Measurements from ENCODE around the gene CCL25. TPM values are rescaled to one million over a fixed set of nuclear protein-coding genes. Genes with fewer than 3 reads are reported as not detected.
A peak's percentile ranks its signal among the peaks of the same experiment; 100 is the strongest.

CCL25 gene
- total and polyA plus RNA-seq, 9 of the 15 experiments (the other 6 are each of a cell fraction or from before 2014, with no cell fraction given): 0.15 TPM; not detected in 8

DNA sequence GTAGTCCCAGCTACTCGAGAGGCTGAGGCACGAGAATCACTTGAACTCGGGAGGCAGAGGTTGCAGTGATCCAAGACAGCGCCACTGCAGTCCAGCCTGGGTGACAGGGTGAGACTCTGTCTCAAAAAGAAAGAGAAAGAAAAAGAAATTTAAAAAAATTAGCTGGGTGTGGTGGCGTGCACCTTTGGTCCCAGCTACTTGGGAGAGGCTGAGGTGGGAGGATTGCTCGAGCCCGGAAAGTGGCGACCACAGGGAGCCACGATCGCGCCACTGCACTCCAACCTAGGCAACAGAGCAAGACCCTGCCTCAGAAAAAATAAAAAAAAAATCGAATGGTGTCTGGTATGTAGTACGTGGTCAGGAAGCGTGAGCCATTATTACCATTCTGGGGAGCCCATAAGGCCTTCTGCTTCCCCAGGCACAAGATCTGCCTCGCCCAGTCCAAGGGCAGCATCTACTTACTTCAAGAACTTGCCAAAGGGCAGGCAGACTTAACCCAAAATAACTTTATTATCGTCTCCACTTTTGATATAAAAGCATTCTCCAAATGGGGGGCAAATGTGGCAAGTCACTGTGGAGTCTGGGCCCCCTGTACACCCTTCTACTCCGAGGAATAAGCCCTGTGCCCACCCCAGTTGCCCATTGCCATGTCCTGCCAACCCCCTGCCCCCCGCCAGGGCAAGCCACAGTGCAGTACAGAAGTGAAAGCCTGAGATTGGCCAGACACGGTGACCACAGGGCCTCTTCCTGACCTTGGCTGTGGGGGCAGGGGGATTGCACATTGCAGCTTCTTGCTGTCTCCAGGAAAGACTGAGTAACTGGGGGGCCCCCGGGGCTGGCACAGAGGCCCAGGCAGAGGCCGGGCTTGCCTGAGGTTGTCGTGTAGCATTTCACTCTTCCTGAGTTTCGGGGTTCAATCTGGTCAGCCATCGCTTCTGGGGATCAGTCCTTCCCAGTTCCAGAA is 12.6 kb downstream of the CCL25 start:
- H2AFZ ChIP-seq (ENCODE audit: low read depth, low read length): no peak overlapping the region
- H3K9me1 ChIP-seq (ENCODE audit: control insufficient read depth, insufficient read depth, low read length): no peaks in the 10 kb centered on the region
- H3K79me2 ChIP-seq (ENCODE audit: control insufficient read depth, insufficient read depth, low read length): no peaks in the 10 kb centered on the region
- H3K4me3 ChIP-seq: no peak overlapping the region
- intact Hi-C loops (cut with micrococcal nuclease) (loop anchor here (10.0 kb wide), 1 partner anchor 120 kb away; the partner anchor contains the start of gene TIMM44), in situ Hi-C loops (cut with MboI) (no loop called here)
- no peak overlapping the region for H3K27ac ChIP-seq (ENCODE audit: extremely low read depth, low read depth, low read length)
- ChIA-PET CTCF (ENCODE audit: low intra/inter-chr PET ratio) (no interaction called here), POLR2A (interaction anchor here (0.6 to 1.6 kb wide), 4 partner anchors 16 to 287 kb away, joined by 3 to 5 read pairs (median 3); no protein-coding TSS in a partner anchor)
- no peaks in the 10 kb centered on the region for H3K36me3 ChIP-seq (ENCODE audit: control insufficient read depth, insufficient read depth, low read length)
- H3K4me1 ChIP-seq (replicated peaks in 1 of 2; ENCODE audit: control insufficient read depth in 2 of 2, insufficient read depth in 2 of 2, low read length in 2 of 2): peaks cover 0 to 11% of the 10 kb centered on the region in 2 experiments; a peak in 2 of 5 replicates
- FAIRE-seq (no peak), ATAC-seq (no peak), DNase-seq (ENCODE audit: extremely low read depth in 1 of 4, low spot score in 3 of 4) (no peak)
- WGBS (ENCODE audit: insufficient coverage, low coverage, missing lambda C conversion rate): 46% methylated on average over 24 of the region's 24 CpGs
- H4K20me1 ChIP-seq (replicated peaks; ENCODE audit: control insufficient read depth, insufficient read depth, low read length): no peaks in the 10 kb centered on the region
- no TSS peak for BruUV-seq (replicated peaks)
- TF ChIP-seq ZNF263 (CRISPR knock-in tag; IDR thresholded peaks at IDR 0.05; ENCODE audit: borderline replicate concordance) (no peak), RFX7 (CRISPR knock-in tag; IDR thresholded peaks at IDR 0.05) (no peak), SOX6 (IDR thresholded peaks at IDR 0.05) (no peak), NCOA1 (IDR thresholded peaks at IDR 0.05; ENCODE audit: low read depth) (no peak), FOXJ3 (CRISPR knock-in tag; IDR thresholded peaks at IDR 0.05) (no peak), ZNF764 (CRISPR knock-in tag; IDR thresholded peaks at IDR 0.05; ENCODE audit: low read depth) (no peak), NBN (IDR thresholded peaks at IDR 0.05; ENCODE audit: low read depth) (no peak), FOXA3 (CRISPR knock-in tag; conservative IDR thresholded peaks at IDR 0.05 in 1 of 2, IDR thresholded peaks at IDR 0.05 in 1 of 2) (no peak)
- TF ChIP-seq, protein P1, sequence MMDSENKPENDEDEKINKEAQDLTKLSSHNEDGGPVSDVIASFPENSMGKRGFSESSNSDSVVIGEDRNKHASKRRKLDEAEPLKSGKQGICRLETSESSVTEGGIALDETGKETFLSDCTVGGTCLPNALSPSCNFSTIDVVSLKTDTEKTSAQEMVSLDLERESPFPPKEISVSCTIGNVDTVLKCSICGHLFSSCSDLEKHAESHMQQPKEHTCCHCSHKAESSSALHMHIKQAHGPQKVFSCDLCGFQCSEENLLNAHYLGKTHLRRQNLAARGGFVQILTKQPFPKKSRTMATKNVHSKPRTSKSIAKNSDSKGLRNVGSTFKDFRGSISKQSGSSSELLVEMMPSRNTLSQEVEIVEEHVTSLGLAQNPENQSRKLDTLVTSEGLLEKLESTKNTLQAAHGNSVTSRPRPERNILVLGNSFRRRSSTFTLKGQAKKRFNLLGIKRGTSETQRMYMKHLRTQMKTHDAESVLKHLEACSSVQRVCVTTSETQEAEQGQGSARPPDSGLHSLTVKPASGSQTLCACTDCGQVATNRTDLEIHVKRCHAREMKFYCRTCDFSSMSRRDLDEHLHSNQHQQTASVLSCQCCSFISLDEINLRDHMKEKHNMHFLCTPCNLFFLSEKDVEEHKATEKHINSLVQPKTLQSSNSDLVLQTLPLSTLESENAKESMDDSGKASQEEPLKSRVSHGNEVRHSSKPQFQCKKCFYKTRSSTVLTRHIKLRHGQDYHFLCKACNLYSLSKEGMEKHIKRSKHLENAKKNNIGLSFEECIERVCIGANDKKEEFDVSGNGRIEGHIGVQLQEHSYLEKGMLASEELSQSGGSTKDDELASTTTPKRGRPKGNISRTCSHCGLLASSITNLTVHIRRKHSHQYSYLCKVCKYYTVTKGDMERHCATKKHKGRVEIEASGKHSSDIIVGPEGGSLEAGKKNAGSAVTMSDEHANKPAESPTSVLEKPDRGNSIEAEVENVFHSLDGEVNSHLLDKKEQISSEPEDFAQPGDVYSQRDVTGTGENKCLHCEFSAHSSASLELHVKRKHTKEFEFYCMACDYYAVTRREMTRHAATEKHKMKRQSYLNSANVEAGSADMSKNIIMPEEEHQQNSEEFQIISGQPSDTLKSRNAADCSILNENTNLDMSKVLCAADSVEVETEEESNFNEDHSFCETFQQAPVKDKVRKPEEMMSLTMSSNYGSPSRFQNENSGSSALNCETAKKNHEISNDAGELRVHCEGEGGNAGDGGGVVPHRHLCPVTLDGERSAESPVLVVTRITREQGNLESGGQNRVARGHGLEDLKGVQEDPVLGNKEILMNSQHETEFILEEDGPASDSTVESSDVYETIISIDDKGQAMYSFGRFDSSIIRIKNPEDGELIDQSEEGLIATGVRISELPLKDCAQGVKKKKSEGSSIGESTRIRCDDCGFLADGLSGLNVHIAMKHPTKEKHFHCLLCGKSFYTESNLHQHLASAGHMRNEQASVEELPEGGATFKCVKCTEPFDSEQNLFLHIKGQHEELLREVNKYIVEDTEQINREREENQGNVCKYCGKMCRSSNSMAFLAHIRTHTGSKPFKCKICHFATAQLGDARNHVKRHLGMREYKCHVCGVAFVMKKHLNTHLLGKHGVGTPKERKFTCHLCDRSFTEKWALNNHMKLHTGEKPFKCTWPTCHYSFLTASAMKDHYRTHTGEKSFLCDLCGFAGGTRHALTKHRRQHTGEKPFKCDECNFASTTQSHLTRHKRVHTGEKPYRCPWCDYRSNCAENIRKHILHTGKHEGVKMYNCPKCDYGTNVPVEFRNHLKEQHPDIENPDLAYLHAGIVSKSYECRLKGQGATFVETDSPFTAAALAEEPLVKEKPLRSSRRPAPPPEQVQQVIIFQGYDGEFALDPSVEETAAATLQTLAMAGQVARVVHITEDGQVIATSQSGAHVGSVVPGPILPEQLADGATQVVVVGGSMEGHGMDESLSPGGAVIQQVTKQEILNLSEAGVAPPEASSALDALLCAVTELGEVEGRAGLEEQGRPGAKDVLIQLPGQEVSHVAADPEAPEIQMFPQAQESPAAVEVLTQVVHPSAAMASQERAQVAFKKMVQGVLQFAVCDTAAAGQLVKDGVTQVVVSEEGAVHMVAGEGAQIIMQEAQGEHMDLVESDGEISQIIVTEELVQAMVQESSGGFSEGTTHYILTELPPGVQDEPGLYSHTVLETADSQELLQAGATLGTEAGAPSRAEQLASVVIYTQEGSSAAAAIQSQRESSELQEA (IDR thresholded peaks at IDR 0.05; ENCODE audit: low read depth): no peak
- TF ChIP-seq, protein P2, sequence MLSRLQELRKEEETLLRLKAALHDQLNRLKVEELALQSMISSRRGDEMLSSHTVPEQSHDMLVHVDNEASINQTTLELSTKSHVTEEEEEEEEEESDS (CRISPR knock-in tag; IDR thresholded peaks at IDR 0.05): no peak
- TF ChIP-seq, protein P3, sequence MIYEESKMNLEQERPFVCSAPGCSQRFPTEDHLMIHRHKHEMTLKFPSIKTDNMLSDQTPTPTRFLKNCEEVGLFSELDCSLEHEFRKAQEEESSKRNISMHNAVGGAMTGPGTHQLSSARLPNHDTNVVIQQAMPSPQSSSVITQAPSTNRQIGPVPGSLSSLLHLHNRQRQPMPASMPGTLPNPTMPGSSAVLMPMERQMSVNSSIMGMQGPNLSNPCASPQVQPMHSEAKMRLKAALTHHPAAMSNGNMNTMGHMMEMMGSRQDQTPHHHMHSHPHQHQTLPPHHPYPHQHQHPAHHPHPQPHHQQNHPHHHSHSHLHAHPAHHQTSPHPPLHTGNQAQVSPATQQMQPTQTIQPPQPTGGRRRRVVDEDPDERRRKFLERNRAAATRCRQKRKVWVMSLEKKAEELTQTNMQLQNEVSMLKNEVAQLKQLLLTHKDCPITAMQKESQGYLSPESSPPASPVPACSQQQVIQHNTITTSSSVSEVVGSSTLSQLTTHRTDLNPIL (CRISPR knock-in tag; IDR thresholded peaks at IDR 0.05): no peak
- H3K4me2 ChIP-seq (ENCODE audit: insufficient read depth, low read length): no peak overlapping the region
- peak overlapping the region in 1 of 2 experiments; percentile 71; a peak in 2 of 4 replicates for H3K9ac ChIP-seq (ENCODE audit: insufficient read depth in 1 of 2, low read depth in 2 of 2, low read length in 2 of 2)
- peaks cover 13% of the 10 kb centered on the region for H3K9me3 ChIP-seq (replicated peaks; ENCODE audit: control insufficient read depth, insufficient read depth, low read depth, low read length)
- peaks cover 0 to 5% of the 10 kb centered on the region in 2 experiments; a peak in 1 of 5 replicates for H3K27me3 ChIP-seq (ENCODE audit: control insufficient read depth in 2 of 2, insufficient read depth in 2 of 2, low read length in 2 of 2)
